Endothelial cell of umbilical vein (primary cell): ENCODE data around the gene THSD1. TPM values are rescaled to one million over a fixed set of nuclear protein-coding genes. Genes with fewer than 3 reads are reported as not detected.

Source experiments
- BruUV-seq: library from RNA; stranded (reverse); fragments of 400-500 nt; replicated peaks from 2 replicates; lab custom pipeline; 2021; lab: Mats Ljungman, UMichigan
- CTCF ChIA-PET: fragments of 300-600, 350-600 bp; sonication (Branson Sonifier 250); formaldehyde crosslinking; loops from one replicate; lab custom pipeline; 2021; ENCODE audit warnings: antibody characterized with exemption, inconsistent platforms; lab: Charles Lee
- POLR2A ChIA-PET: fragments of 300-600, 350-600 bp; sonication (Branson Sonifier 250); formaldehyde crosslinking; loops from one replicate; lab custom pipeline; 2021; ENCODE audit warnings: antibody characterized with exemption, inconsistent platforms; lab: Charles Lee
- DNase-seq: peaks from one replicate; pipeline ENCODE4 v3.0.0-alpha.2; 2011; ENCODE audit warnings: low read depth, low spot score
- FAIRE-seq: peaks from 2 replicates; lab custom pipeline; 2011; peaks lifted over from hg19 to GRCh38; lab: Jason Lieb, UNC
- H2AFZ ChIP-seq: 2 replicates; pipeline ENCODE4 v1.6.0; 2012; ENCODE audit warnings: low read depth, low read length, control low read depth, inconsistent platforms
- H3K27ac ChIP-seq: 2 replicates; pipeline ENCODE4 v1.5.1; 2011; ENCODE audit warnings: low read depth, mild to moderate bottlenecking, control low read depth, low read length, moderate library complexity; ENCODE audit not compliant: insufficient read depth
- H3K27me3 ChIP-seq, 2 experiments: 2 replicates each; pipeline versions ENCODE4 v1.6.0 to v1.6.1; 2011; ENCODE audit warnings: low read length in 2 of 2, mixed read lengths in 1 of 2; ENCODE audit not compliant: control insufficient read depth in 2 of 2, insufficient read depth in 2 of 2
- H3K36me3 ChIP-seq, 2 experiments: 2 replicates in 1 of 2; 3 replicates in 1 of 2; pipeline ENCODE4 v1.5.1; 2011; ENCODE audit warnings: low read length in 2 of 2, mild to moderate bottlenecking in 1 of 2, moderate library complexity in 1 of 2; ENCODE audit not compliant: control insufficient read depth in 2 of 2, insufficient read depth in 2 of 2; ENCODE audit errors: extremely low read depth in 1 of 2
- H3K4me1 ChIP-seq: 3 replicates; pipeline ENCODE4 v1.5.1; 2011; ENCODE audit warnings: mild to moderate bottlenecking, low read length; ENCODE audit not compliant: control insufficient read depth, insufficient read depth; ENCODE audit errors: extremely low read depth
- H3K4me2 ChIP-seq: 2 replicates; pipeline ENCODE4 v1.6.1; 2011; ENCODE audit warnings: low read length, control low read depth, mixed read lengths; ENCODE audit not compliant: insufficient read depth
- H3K4me3 ChIP-seq, 3 experiments: fragments of 200-600 bp in 1 of 3; sonication (generic), shearing (Covaris generic) in 1 of 3; replicated peaks in 1 of 3; 2 replicates each; pipeline ENCODE4 v1.5.1; 2011 to 2016; ENCODE audit warnings: control low read depth in 3 of 3, low read length in 3 of 3, mild to moderate bottlenecking in 2 of 3, inconsistent platforms in 1 of 3, low read depth in 1 of 3, moderate library complexity in 1 of 3; ENCODE audit not compliant: insufficient read depth in 1 of 3
- H3K79me2 ChIP-seq: 2 replicates; pipeline ENCODE4 v1.6.0; 2012; ENCODE audit warnings: low read length, inconsistent platforms; ENCODE audit not compliant: control insufficient read depth, insufficient read depth
- H3K9ac ChIP-seq: replicated peaks from 2 replicates; pipeline ENCODE3; 2011; ENCODE audit warnings: low read length, control low read depth; ENCODE audit not compliant: insufficient read depth; ENCODE audit errors: extremely low read depth
- H3K9me1 ChIP-seq: replicated peaks from 3 replicates; pipeline ENCODE4 v1.6.0; 2011; ENCODE audit warnings: mild to moderate bottlenecking, low read length; ENCODE audit not compliant: control insufficient read depth, insufficient read depth; ENCODE audit errors: extremely low read depth
- H3K9me3 ChIP-seq: replicated peaks from 2 replicates; pipeline ENCODE4 v1.5.1; 2012; ENCODE audit warnings: low read length, inconsistent platforms; ENCODE audit not compliant: control insufficient read depth, insufficient read depth
- H4K20me1 ChIP-seq: replicated peaks from 2 replicates; pipeline ENCODE3; 2011; ENCODE audit warnings: mild to moderate bottlenecking, low read length; ENCODE audit not compliant: control insufficient read depth, insufficient read depth; ENCODE audit errors: extremely low read depth
- CTCF ChIP-seq, 2 donors: IDR thresholded peaks; 1 replicate in 1 of 2; 2 replicates in 1 of 2; pipeline ENCODE4 v1.5.1; 2011; ENCODE audit warnings: low read length in 2 of 2, mild to moderate bottlenecking in 2 of 2, moderate library complexity in 2 of 2, control low read depth in 1 of 2, inconsistent platforms in 1 of 2, low read depth in 1 of 2; ENCODE audit not compliant: insufficient read depth in 1 of 2; ENCODE audit errors: extremely low read depth in 1 of 2
- EZH2 ChIP-seq: IDR thresholded peaks from 2 replicates; pipeline ENCODE4 v1.6.1; 2012; ENCODE audit warnings: borderline replicate concordance, low read depth, mild to moderate bottlenecking, moderate library complexity, low read length, inconsistent platforms; ENCODE audit not compliant: severe bottlenecking
- FOS ChIP-seq: IDR thresholded peaks from 2 replicates; pipeline ENCODE4 v1.6.1; 2011; ENCODE audit warnings: mild to moderate bottlenecking, low read length, moderate library complexity, borderline replicate concordance; ENCODE audit not compliant: insufficient read depth
- GATA2 ChIP-seq: IDR thresholded peaks from 2 replicates; pipeline ENCODE4 v1.7.0; 2011; ENCODE audit warnings: low read depth, mild to moderate bottlenecking, moderate library complexity, mixed read lengths, low read length; ENCODE audit not compliant: insufficient read length, insufficient read depth
- JUN ChIP-seq: IDR thresholded peaks from 2 replicates; pipeline ENCODE4 v1.6.1; 2011; ENCODE audit warnings: borderline replicate concordance, low read depth; ENCODE audit not compliant: insufficient read length, insufficient read depth
- MAX ChIP-seq: IDR thresholded peaks from 2 replicates; pipeline ENCODE4 v1.6.1; 2011; ENCODE audit not compliant: insufficient read depth, insufficient read length
- MYC ChIP-seq: IDR thresholded peaks from one replicate; pipeline ENCODE4 v1.6.1; 2011; ENCODE audit warnings: mild to moderate bottlenecking, low read depth, low read length
- POLR2A ChIP-seq: IDR thresholded peaks from 2 replicates; pipeline ENCODE4 v1.6.1; 2012; ENCODE audit warnings: low read depth, mild to moderate bottlenecking, control low read depth, low read length
- POLR2AphosphoS5 ChIP-seq: IDR thresholded peaks from 2 replicates; pipeline ENCODE4 v1.6.1; 2012; ENCODE audit warnings: low read depth, mild to moderate bottlenecking, control low read depth, low read length, moderate library complexity; ENCODE audit not compliant: insufficient read depth
- dilution Hi-C: fragments of 300-500 bp; cut with MboI; formaldehyde crosslinking; loops from one replicate; pipeline ENCODE4 v1.15.0; 2019; ENCODE audit warnings: low sequenced_read_pairs; ENCODE audit not compliant: extremely low pct_ligation_motif_present
- intact Hi-C: fragments of 100-400 bp; cut with micrococcal nuclease; formaldehyde crosslinking; loops from one replicate; pipeline ENCODE4 v1.10.0; 2022
- polyA plus RNA-seq, 4 experiments: library from polyadenylated mRNA; depleted of rRNA in 3 of 4; stranded (reverse) in 3 of 4; unstranded in 1 of 4; fragments of >200 nt; gene quantifications; 2 replicates each; pipeline versions ENCODE4 v1.2.1 to v1.2.3, GENCODE V29; 2011 to 2012; ENCODE audit warnings: missing spikeins in 1 of 4
- total RNA-seq: library from RNA; stranded (reverse); gene quantifications from 2 replicates; pipeline ENCODE4 v1.2.3, GENCODE V29; 2021

Gene THSD1
- total and polyA plus RNA-seq, 2 donors (not counting 3 experiments of a cell fraction or from before 2014, with no cell fraction given): 25.4 to 27.6 TPM

DNA sequence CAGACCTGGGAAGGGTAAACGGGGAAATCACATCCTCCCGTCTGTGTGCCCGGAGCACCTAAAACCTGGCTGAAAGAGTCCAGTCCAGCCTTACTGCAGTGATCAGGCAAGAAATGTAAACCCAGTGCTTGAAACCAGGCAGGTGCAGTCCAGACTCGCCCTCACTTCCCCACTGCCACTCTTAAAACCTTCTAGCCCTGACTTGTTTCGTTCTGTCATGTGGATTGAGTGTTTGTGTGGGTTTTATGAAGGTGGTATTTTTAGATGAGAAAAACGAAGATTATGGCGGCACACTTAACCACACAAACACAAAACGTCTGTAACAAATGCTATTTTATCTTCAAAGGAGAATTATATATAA, 48.5 kb upstream of the THSD1 start:
- no peak for TF ChIP-seq MAX
- TF ChIP-seq MYC: no peak
- TF ChIP-seq JUN: no peak
- POLR2A ChIA-PET: no interaction called here
- BruUV-seq: no TSS peak
- intact Hi-C loops: loop anchor here (2.0 to 10.0 kb wide), 3 partner anchors 146 to 650 kb away; partner anchors contain the start of genes DHRS12 and NEK3
- FAIRE-seq (no peak), DNase-seq (peak; percentile 36)
- Histone ChIP-seq H2AFZ (peak overlapping the region; percentile 92), H3K79me2 (peaks cover 39% of the 10 kb centered on the region), H3K9me1 (no peaks in the 10 kb centered on the region), H3K9me3 (no peaks in the 10 kb centered on the region), H3K27me3 (no peaks in the 10 kb centered on the region), H3K27ac (peak overlapping the region; percentile 56), H4K20me1 (no peaks in the 10 kb centered on the region), H3K36me3 (no peaks in the 10 kb centered on the region), H3K4me2 (peak overlapping the region; percentile 89), H3K4me1 (peaks cover 25% of the 10 kb centered on the region), H3K9ac (peak overlapping the region; percentile 59), H3K4me3 (peak overlapping the region; percentile 64 to 97 (median 88))
- CTCF ChIA-PET: no interaction called here
- dilution Hi-C loops: no loop called here

GRCh38 chr13:52452470-52452869, 46.5 kb upstream of the THSD1 start:
- no peak overlapping the region for H3K27ac ChIP-seq
- H3K9ac ChIP-seq: no peak overlapping the region
- TF ChIP-seq MAX (no peak), MYC (no peak), GATA2 (no peak), POLR2AphosphoS5 (no peak), POLR2A (no peak), JUN (no peak), CTCF (IDR thresholded peaks at IDR 0.05; ENCODE audit: extremely low read depth in 1 of 2, insufficient read depth in 1 of 2, low read depth in 1 of 2, low read length in 2 of 2) (no peak), EZH2 (no peak), FOS (no peak)
- dilution Hi-C loops: no loop called here
- no peak overlapping the region for H3K4me2 ChIP-seq
- DNase-seq (no peak), FAIRE-seq (no peak)
- H2AFZ ChIP-seq: no peak overlapping the region
- no peaks in the 10 kb centered on the region for H3K9me3 ChIP-seq
- peaks cover 0 to under 1% of the 10 kb centered on the region in 2 experiments for H3K36me3 ChIP-seq
- no peaks in the 10 kb centered on the region for H3K27me3 ChIP-seq
- H3K4me3 ChIP-seq: no peak overlapping the region
- no peaks in the 10 kb centered on the region for H4K20me1 ChIP-seq
- peaks cover 37% of the 10 kb centered on the region for H3K4me1 ChIP-seq
- no peaks in the 10 kb centered on the region for H3K9me1 ChIP-seq
- no TSS peak for BruUV-seq
- peaks cover 42% of the 10 kb centered on the region for H3K79me2 ChIP-seq
- CTCF ChIA-PET: interaction anchor here (1.6 kb wide), 1 partner anchor 357 kb away, joined by 3 read pairs; no protein-coding TSS in a partner anchor
- POLR2A ChIA-PET: no interaction called here
- intact Hi-C loops: loop anchor here (10.0 kb wide), 2 partner anchors 298 to 648 kb away; partner anchors contain the start of genes DHRS12 and NEK3
